22Rv1 (cell line): ENCODE data around the gene KCTD21.

Experiments
- ZFX ChIP-seq: fragments of 450-650 bp; IDR thresholded peaks from 2 replicates; pipeline ENCODE4 v1.6.1; 2017; ENCODE audit warnings: antibody characterized with exemption, borderline replicate concordance
- TF ChIP-seq, protein P1 (sequence below): fragments of 450-650 bp; IDR thresholded peaks from 2 replicates; pipeline ENCODE4 v1.5.1; 2017; ENCODE audit warnings: mild to moderate bottlenecking

- TF ChIP-seq, protein P1, sequence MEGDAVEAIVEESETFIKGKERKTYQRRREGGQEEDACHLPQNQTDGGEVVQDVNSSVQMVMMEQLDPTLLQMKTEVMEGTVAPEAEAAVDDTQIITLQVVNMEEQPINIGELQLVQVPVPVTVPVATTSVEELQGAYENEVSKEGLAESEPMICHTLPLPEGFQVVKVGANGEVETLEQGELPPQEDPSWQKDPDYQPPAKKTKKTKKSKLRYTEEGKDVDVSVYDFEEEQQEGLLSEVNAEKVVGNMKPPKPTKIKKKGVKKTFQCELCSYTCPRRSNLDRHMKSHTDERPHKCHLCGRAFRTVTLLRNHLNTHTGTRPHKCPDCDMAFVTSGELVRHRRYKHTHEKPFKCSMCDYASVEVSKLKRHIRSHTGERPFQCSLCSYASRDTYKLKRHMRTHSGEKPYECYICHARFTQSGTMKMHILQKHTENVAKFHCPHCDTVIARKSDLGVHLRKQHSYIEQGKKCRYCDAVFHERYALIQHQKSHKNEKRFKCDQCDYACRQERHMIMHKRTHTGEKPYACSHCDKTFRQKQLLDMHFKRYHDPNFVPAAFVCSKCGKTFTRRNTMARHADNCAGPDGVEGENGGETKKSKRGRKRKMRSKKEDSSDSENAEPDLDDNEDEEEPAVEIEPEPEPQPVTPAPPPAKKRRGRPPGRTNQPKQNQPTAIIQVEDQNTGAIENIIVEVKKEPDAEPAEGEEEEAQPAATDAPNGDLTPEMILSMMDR, result no peak
- no peak for TF ChIP-seq ZFX
Observed at GRCh38 chr11:78147807-78148206, 40.6 kb downstream of the KCTD21 start.
